ENCODE measurements around the gene SDHB. TPM values are rescaled to one million over a fixed set of nuclear protein-coding genes. Genes with fewer than 3 reads are reported as not detected.
A peak's percentile ranks its signal among the peaks of the same experiment; 100 is the strongest.

Gene SDHB
- total RNA-seq, 1 donor from 2014 or later: 61.2 TPM

DNA sequence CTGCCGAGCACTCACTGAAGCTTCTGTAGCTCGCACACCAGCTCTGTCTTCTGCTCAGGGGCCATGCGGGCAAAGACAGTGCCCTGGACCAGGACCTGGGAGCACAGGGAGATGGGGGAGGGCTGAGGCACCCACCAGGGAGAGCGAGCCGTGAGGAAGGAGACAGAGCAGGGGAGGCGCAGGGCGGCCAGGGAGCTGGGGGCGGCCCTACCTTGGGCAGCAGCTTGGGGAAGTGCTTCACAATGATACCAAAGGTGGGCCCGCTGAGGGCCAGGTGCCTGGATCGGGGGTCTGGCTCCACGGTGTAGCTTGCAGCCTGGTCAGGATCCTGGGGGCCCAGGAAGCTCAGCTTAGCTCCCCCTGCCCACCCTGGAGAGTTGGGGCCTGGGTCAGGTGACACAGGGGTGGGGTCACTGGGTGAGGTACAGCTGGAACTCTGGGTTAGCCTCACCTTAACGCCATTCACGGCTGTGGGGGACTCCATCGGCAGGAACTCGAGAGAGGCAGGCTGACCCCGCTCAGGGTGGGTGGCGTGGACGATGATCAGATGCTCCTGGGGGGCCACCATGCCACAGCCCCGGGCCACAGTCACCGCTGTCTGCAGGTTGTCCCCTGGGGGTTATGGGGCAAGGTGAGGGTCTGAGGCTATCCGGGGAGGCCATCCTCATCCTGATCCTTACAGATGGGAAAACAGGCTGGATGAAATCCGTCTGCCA lies 64.0 kb downstream of the SDHB start:
- Histone ChIP-seq H3K4me3 (no peak overlapping the region), H3K9ac (no peak overlapping the region), H3K4me2 (no peak overlapping the region), H3K36me3 (no peaks in the 10 kb centered on the region), H3K4me1 (no peaks in the 10 kb centered on the region), H3F3A (ENCODE audit: low read depth) (no peaks in the 10 kb centered on the region), H3K9me3 (ENCODE audit: low read depth) (no peaks in the 10 kb centered on the region), H4K20me1 (ENCODE audit: low read depth) (no peaks in the 10 kb centered on the region), H3K79me2 (ENCODE audit: low read depth) (no peaks in the 10 kb centered on the region), H3K27me3 (no peaks in the 10 kb centered on the region), H3K27ac (no peak overlapping the region), H2AFZ (replicated peaks) (no peak overlapping the region)
- Mint-ChIP-seq H3K27me3 (ENCODE audit: insufficient read depth, low read depth) (peaks cover 3% of the 10 kb centered on the region), H3K4me1 (no peaks in the 10 kb centered on the region), H3K36me3 (peaks cover 5% of the 10 kb centered on the region), H3K9me3 (no peaks in the 10 kb centered on the region), H3K27ac (no peak overlapping the region), H3K4me3 (no peak overlapping the region)
- no peak for TF ChIP-seq EZH2phosphoT487 (IDR thresholded peaks at IDR 0.05)
- TF ChIP-seq EZH2 (IDR thresholded peaks at IDR 0.05): no peak
- TF ChIP-seq, protein P1, sequence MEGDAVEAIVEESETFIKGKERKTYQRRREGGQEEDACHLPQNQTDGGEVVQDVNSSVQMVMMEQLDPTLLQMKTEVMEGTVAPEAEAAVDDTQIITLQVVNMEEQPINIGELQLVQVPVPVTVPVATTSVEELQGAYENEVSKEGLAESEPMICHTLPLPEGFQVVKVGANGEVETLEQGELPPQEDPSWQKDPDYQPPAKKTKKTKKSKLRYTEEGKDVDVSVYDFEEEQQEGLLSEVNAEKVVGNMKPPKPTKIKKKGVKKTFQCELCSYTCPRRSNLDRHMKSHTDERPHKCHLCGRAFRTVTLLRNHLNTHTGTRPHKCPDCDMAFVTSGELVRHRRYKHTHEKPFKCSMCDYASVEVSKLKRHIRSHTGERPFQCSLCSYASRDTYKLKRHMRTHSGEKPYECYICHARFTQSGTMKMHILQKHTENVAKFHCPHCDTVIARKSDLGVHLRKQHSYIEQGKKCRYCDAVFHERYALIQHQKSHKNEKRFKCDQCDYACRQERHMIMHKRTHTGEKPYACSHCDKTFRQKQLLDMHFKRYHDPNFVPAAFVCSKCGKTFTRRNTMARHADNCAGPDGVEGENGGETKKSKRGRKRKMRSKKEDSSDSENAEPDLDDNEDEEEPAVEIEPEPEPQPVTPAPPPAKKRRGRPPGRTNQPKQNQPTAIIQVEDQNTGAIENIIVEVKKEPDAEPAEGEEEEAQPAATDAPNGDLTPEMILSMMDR (IDR thresholded peaks at IDR 0.05): no peak
- DNase-seq (ENCODE audit: low spot score): no peak

DNA sequence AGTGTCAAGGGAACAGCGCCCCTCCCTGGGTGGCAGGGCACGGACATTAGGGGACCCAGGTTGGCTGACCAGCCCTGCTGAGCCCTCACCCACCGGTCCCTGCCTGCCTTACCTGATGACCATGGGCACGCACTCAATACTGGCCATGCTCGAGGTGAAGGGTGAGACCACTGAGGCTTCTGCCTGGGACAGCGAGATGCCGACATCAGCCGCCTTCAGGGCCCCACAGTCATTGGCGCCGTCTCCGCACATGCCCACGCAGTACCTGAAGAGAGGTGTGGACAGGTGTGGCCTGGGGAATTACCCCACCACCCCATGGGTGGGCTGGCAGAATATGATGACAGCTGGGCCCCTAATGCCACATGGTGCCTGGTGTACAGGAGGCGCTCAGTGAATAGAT lies 65.6 kb downstream of the SDHB start:
- peaks cover 9% of the 10 kb centered on the region for H3K4me1 Mint-ChIP-seq

GRCh38 chr1:16986962-16987361 lies 66.9 kb downstream of the SDHB start:
- Mint-ChIP-seq H3K27ac (peak overlapping the region; percentile 33), H3K9me3 (no peaks in the 10 kb centered on the region), H3K4me1 (peaks cover 17% of the 10 kb centered on the region), H3K27me3 (ENCODE audit: insufficient read depth, low read depth) (peaks cover 3% of the 10 kb centered on the region), H3K36me3 (peaks cover 5% of the 10 kb centered on the region), H3K4me3 (no peak overlapping the region)
- Histone ChIP-seq H3K4me1 (peaks cover 10% of the 10 kb centered on the region), H3K4me2 (no peak overlapping the region), H3K27ac (no peak overlapping the region), H3K4me3 (no peak overlapping the region), H3K27me3 (no peaks in the 10 kb centered on the region), H3K79me2 (ENCODE audit: low read depth) (no peaks in the 10 kb centered on the region), H4K20me1 (ENCODE audit: low read depth) (no peaks in the 10 kb centered on the region), H3K9me3 (ENCODE audit: low read depth) (no peaks in the 10 kb centered on the region), H3K36me3 (no peaks in the 10 kb centered on the region), H2AFZ (replicated peaks) (no peak overlapping the region), H3F3A (ENCODE audit: low read depth) (peaks cover 8% of the 10 kb centered on the region), H3K9ac (no peak overlapping the region)
- DNase-seq (ENCODE audit: low spot score): peak; percentile 79
- TF ChIP-seq, protein P1 (IDR thresholded peaks at IDR 0.05): peak; percentile 82
- no peak for TF ChIP-seq EZH2phosphoT487 (IDR thresholded peaks at IDR 0.05)

More for the DNA sequence above, 65.6 kb downstream of the SDHB start:
- Histone ChIP-seq H4K20me1 (ENCODE audit: low read depth) (no peaks in the 10 kb centered on the region), H3K4me1 (peaks cover 3% of the 10 kb centered on the region), H3K27ac (no peak overlapping the region), H3K9me3 (ENCODE audit: low read depth) (no peaks in the 10 kb centered on the region), H3K36me3 (no peaks in the 10 kb centered on the region), H3K4me3 (no peak overlapping the region), H3K4me2 (no peak overlapping the region), H3K79me2 (ENCODE audit: low read depth) (no peaks in the 10 kb centered on the region), H2AFZ (replicated peaks) (no peak overlapping the region), H3K27me3 (no peaks in the 10 kb centered on the region), H3F3A (ENCODE audit: low read depth) (peaks cover 3% of the 10 kb centered on the region), H3K9ac (no peak overlapping the region)
- Mint-ChIP-seq H3K27ac (no peak overlapping the region), H3K27me3 (ENCODE audit: insufficient read depth, low read depth) (peaks cover 3% of the 10 kb centered on the region), H3K9me3 (no peaks in the 10 kb centered on the region), H3K36me3 (peaks cover 5% of the 10 kb centered on the region), H3K4me3 (no peak overlapping the region)
- TF ChIP-seq EZH2phosphoT487 (IDR thresholded peaks at IDR 0.05) (no peak), EZH2 (IDR thresholded peaks at IDR 0.05) (no peak)
- TF ChIP-seq, protein P1 (IDR thresholded peaks at IDR 0.05): no peak
- no peak for DNase-seq (ENCODE audit: low spot score)
